HL-60/S4 treated with phorbol 12-myristate 13-acetate at 8.2 ng/mL for 4 days and 3 days (cell line): ENCODE measurements around the gene MTHFD2.
"Not testable (repeated sequence)": the region's sequence is repeated elsewhere in the genome, so short reads cannot be mapped to it uniquely, and the experiment has no call there.

ENCODE experiments used
- in situ Hi-C: fragments of 300-500 bp; cut with MboI; formaldehyde crosslinking; loops from 2 replicates; pipeline ENCODE4 v1.15.0; 2022; ENCODE audit warnings: low sequenced_read_pairs

Gene MTHFD2

GRCh38 chr2:74227646-74228045 lies 29.2 kb downstream of the MTHFD2 start:
- in situ Hi-C loops, result no loop called here

GRCh38 chr2:74228772-74229171 lies 30.4 kb downstream of the MTHFD2 start:
- in situ Hi-C loops, result no loop called here

- in situ Hi-C loops, result not testable (repeated sequence)
Observed at GRCh38 chr2:74229865-74230264, 31.4 kb downstream of the MTHFD2 start.

- in situ Hi-C loops, result no loop called here
Observed at GRCh38 chr2:74232426-74232825, 34.0 kb downstream of the MTHFD2 start.

GRCh38 chr2:74233648-74234047 lies 35.2 kb downstream of the MTHFD2 start:
- in situ Hi-C loops, result no loop called here

GRCh38 chr2:74235041-74235440 lies 36.6 kb downstream of the MTHFD2 start:
- in situ Hi-C loops, result no loop called here

GRCh38 chr2:74238879-74239278 lies 40.5 kb downstream of the MTHFD2 start:
- in situ Hi-C loops, result no loop called here

- in situ Hi-C loops, result no loop called here
Observed at GRCh38 chr2:74239346-74239745, 40.9 kb downstream of the MTHFD2 start.

GRCh38 chr2:74242354-74243071 lies 44.1 kb downstream of the MTHFD2 start:
- in situ Hi-C loops, result no loop called here

GRCh38 chr2:74244286-74244685 lies 45.9 kb downstream of the MTHFD2 start:
- in situ Hi-C loops, result no loop called here

- in situ Hi-C loops, result no loop called here
Observed at GRCh38 chr2:74246496-74247195, 48.2 kb downstream of the MTHFD2 start.

- in situ Hi-C loops, result no loop called here
Observed at GRCh38 chr2:74249406-74250122, 51.1 kb downstream of the MTHFD2 start.

- in situ Hi-C loops, result no loop called here
Observed at GRCh38 chr2:74250189-74250631, 51.8 kb downstream of the MTHFD2 start.

GRCh38 chr2:74252036-74252435 lies 53.6 kb downstream of the MTHFD2 start:
- in situ Hi-C loops, result no loop called here

- in situ Hi-C loops, result no loop called here
Observed at GRCh38 chr2:74252862-74253261, 54.4 kb downstream of the MTHFD2 start.

GRCh38 chr2:74253306-74253970 lies 55.0 kb downstream of the MTHFD2 start:
- in situ Hi-C loops, result no loop called here

GRCh38 chr2:74253971-74254310 lies 55.5 kb downstream of the MTHFD2 start:
- in situ Hi-C loops, result no loop called here

GRCh38 chr2:74255660-74256213 lies 57.3 kb downstream of the MTHFD2 start:
- in situ Hi-C loops, result no loop called here

GRCh38 chr2:74259191-74259590 lies 60.8 kb downstream of the MTHFD2 start:
- in situ Hi-C loops, result no loop called here

- in situ Hi-C loops, result no loop called here
Observed at GRCh38 chr2:74259733-74260132, 61.3 kb downstream of the MTHFD2 start.

- in situ Hi-C loops, result no loop called here
Observed at GRCh38 chr2:74260495-74260894, 62.1 kb downstream of the MTHFD2 start.
